Neural progenitor cell (in vitro differentiated cells): ENCODE results near the gene AQP5. TPM values are rescaled to one million over a fixed set of nuclear protein-coding genes. Genes with fewer than 3 reads are reported as not detected.
A peak's percentile ranks its signal among the peaks of the same experiment; 100 is the strongest.

ENCODE experiments used
- DNase-seq: peaks from one replicate; pipeline ENCODE4 v3.0.0-alpha.2; 2016; ENCODE audit warnings: low spot score
- H2AFZ ChIP-seq: fragments of 200-600 bp; sonication (generic); replicated peaks from 2 replicates; pipeline ENCODE4 v1.6.1; 2016; ENCODE audit warnings: antibody characterized with exemption
- H3F3A ChIP-seq: fragments of 200-600 bp; sonication (generic); 2 replicates; pipeline ENCODE4 v1.6.1; 2016; ENCODE audit warnings: antibody characterized with exemption, low read depth
- H3K27ac ChIP-seq: fragments of 200-600 bp; sonication (generic); 2 replicates; pipeline ENCODE4 v1.5.1; 2016; ENCODE audit warnings: mild to moderate bottlenecking
- H3K27me3 ChIP-seq: fragments of 200-600 bp; sonication (generic); 2 replicates; pipeline ENCODE4 v1.6.1; 2016; ENCODE audit warnings: mild to moderate bottlenecking, moderate library complexity
- H3K36me3 ChIP-seq: fragments of 200-600 bp; sonication (generic); 2 replicates; pipeline ENCODE4 v1.5.1; 2016
- H3K4me1 ChIP-seq: fragments of 200-600 bp; sonication (generic); 2 replicates; pipeline ENCODE4 v1.6.1; 2016; ENCODE audit warnings: mixed run types
- H3K4me2 ChIP-seq: fragments of 200-600 bp; sonication (generic); 2 replicates; pipeline ENCODE4 v1.6.1; 2016
- H3K4me3 ChIP-seq: fragments of 200-600 bp; sonication (generic); 2 replicates; pipeline ENCODE4 v1.5.1; 2016
- H3K79me2 ChIP-seq: fragments of 200-600 bp; sonication (generic); 2 replicates; pipeline ENCODE4 v1.6.1; 2016; ENCODE audit warnings: low read depth
- H3K9ac ChIP-seq: fragments of 200-600 bp; sonication (generic); 2 replicates; pipeline ENCODE4 v1.6.1; 2016
- H3K9me3 ChIP-seq: fragments of 200-600 bp; sonication (generic); 2 replicates; pipeline ENCODE4 v1.5.1; 2016; ENCODE audit warnings: low read depth
- H4K20me1 ChIP-seq: fragments of 200-600 bp; sonication (generic); 2 replicates; pipeline ENCODE4 v1.6.1; 2016; ENCODE audit warnings: low read depth
- H3K27ac Mint-ChIP-seq: 3 replicates; pipeline ENCODE4 v1.8.0; 2021; ENCODE audit warnings: mixed read lengths
- H3K27me3 Mint-ChIP-seq: 2 replicates; pipeline ENCODE4 v1.8.0; 2022; ENCODE audit warnings: low read depth, mild to moderate bottlenecking, inconsistent platforms, moderate library complexity, mixed read lengths; ENCODE audit not compliant: insufficient read depth
- H3K36me3 Mint-ChIP-seq: 3 replicates; pipeline ENCODE4 v1.8.0; 2021; ENCODE audit warnings: mixed read lengths
- H3K4me1 Mint-ChIP-seq: 3 replicates; pipeline ENCODE4 v1.8.0; 2021; ENCODE audit warnings: mixed read lengths
- H3K4me3 Mint-ChIP-seq: 3 replicates; pipeline ENCODE4 v1.8.0; 2021; ENCODE audit warnings: mild to moderate bottlenecking, moderate library complexity, mixed read lengths
- H3K9me3 Mint-ChIP-seq: 3 replicates; pipeline ENCODE4 v1.8.0; 2020; ENCODE audit warnings: mixed read lengths
- CTCF ChIP-seq: fragments of 200-600 bp; sonication (generic); IDR thresholded peaks from 2 replicates; pipeline ENCODE4 v1.5.1; 2017; ENCODE audit warnings: antibody characterized with exemption, mild to moderate bottlenecking
- EZH2 ChIP-seq: fragments of 200-600 bp; sonication (generic); IDR thresholded peaks from 2 replicates; pipeline ENCODE4 v1.6.1; 2017; ENCODE audit warnings: antibody characterized with exemption, mild to moderate bottlenecking, moderate library complexity
- EZH2phosphoT487 ChIP-seq: fragments of 200-600 bp; sonication (generic); IDR thresholded peaks from 2 replicates; pipeline ENCODE4 v1.6.1; 2017; ENCODE audit warnings: antibody characterized with exemption
- total RNA-seq: library from RNA; depleted of rRNA; stranded (reverse); fragments of >200 nt; gene quantifications from 2 replicates; pipeline ENCODE4 v1.2.3, GENCODE V29; 2015; ENCODE audit warnings: low replicate concordance

The AQP5 gene
- total RNA-seq, 1 donor from 2014 or later = not detected

GRCh38 chr12:49974231-49974675, 12.6 kb downstream of the AQP5 start:
- no peak overlapping the region for H3K4me3 Mint-ChIP-seq
- H3K4me1 Mint-ChIP-seq = peaks cover 23% of the 10 kb centered on the region
- Histone ChIP-seq H3K27me3 (peaks cover 24% of the 10 kb centered on the region), H2AFZ (no peak overlapping the region), H3K4me2 (no peak overlapping the region), H3F3A (no peaks in the 10 kb centered on the region), H3K27ac (no peak overlapping the region), H3K36me3 (no peaks in the 10 kb centered on the region), H4K20me1 (no peaks in the 10 kb centered on the region), H3K4me1 (peaks cover 9% of the 10 kb centered on the region), H3K4me3 (no peak overlapping the region), H3K79me2 (no peaks in the 10 kb centered on the region), H3K9me3 (no peaks in the 10 kb centered on the region), H3K9ac (no peak overlapping the region)
- peak; percentile 75 for DNase-seq
- peak; percentile 57 for TF ChIP-seq CTCF
- no peak for TF ChIP-seq EZH2
- H3K27me3 Mint-ChIP-seq = peaks cover 8% of the 10 kb centered on the region
- H3K27ac Mint-ChIP-seq = no peak overlapping the region
- no peaks in the 10 kb centered on the region for H3K9me3 Mint-ChIP-seq
- H3K36me3 Mint-ChIP-seq = no peaks in the 10 kb centered on the region

- Histone ChIP-seq H3K27ac (no peak overlapping the region), H3K4me2 (no peak overlapping the region), H2AFZ (no peak overlapping the region), H3K9me3 (no peaks in the 10 kb centered on the region), H3K27me3 (peaks cover 19% of the 10 kb centered on the region), H3K4me1 (peaks cover 13% of the 10 kb centered on the region), H3K36me3 (no peaks in the 10 kb centered on the region), H3K9ac (no peak overlapping the region), H3F3A (no peaks in the 10 kb centered on the region), H3K4me3 (no peak overlapping the region), H3K79me2 (no peaks in the 10 kb centered on the region), H4K20me1 (no peaks in the 10 kb centered on the region)
- Mint-ChIP-seq H3K36me3 (no peaks in the 10 kb centered on the region), H3K4me3 (peak overlapping the region; percentile 64), H3K27me3 (peaks cover 8% of the 10 kb centered on the region), H3K27ac (peak overlapping the region; percentile 78), H3K9me3 (no peaks in the 10 kb centered on the region), H3K4me1 (peaks cover 29% of the 10 kb centered on the region)
- no peak for DNase-seq
- TF ChIP-seq EZH2phosphoT487 (no peak), EZH2 (no peak), CTCF (no peak)
These were observed 13.1 kb downstream of the AQP5 start for GRCh38 chr12:49974677-49975317.

- Histone ChIP-seq H3K4me1 (peaks cover 16% of the 10 kb centered on the region), H3K9me3 (no peaks in the 10 kb centered on the region), H4K20me1 (peaks cover under 1% of the 10 kb centered on the region), H2AFZ (no peak overlapping the region), H3K27ac (no peak overlapping the region), H3K4me3 (no peak overlapping the region), H3K36me3 (no peaks in the 10 kb centered on the region), H3K27me3 (peaks cover 13% of the 10 kb centered on the region), H3K79me2 (no peaks in the 10 kb centered on the region), H3K9ac (no peak overlapping the region), H3K4me2 (no peak overlapping the region), H3F3A (peaks cover 2% of the 10 kb centered on the region)
- Mint-ChIP-seq H3K27me3 (peaks cover 9% of the 10 kb centered on the region), H3K4me1 (peaks cover 32% of the 10 kb centered on the region), H3K27ac (no peak overlapping the region), H3K36me3 (no peaks in the 10 kb centered on the region), H3K9me3 (no peaks in the 10 kb centered on the region), H3K4me3 (no peak overlapping the region)
- TF ChIP-seq EZH2phosphoT487 (no peak), EZH2 (no peak), CTCF (no peak)
- DNase-seq = peak; percentile 28
These were observed 13.7 kb downstream of the AQP5 start for GRCh38 chr12:49975318-49975761.
